Muscle layer of colon (tissue), 2 donors: Measurements from ENCODE around the gene FKBP14.

Source experiments
- H3K27ac ChIP-seq: one replicate; pipeline ENCODE4 v1.7.0; 2013; ENCODE audit warnings: low read depth, mild to moderate bottlenecking, low read length, moderate library complexity
- H3K27me3 ChIP-seq, 2 donors: one replicate each; pipeline ENCODE4 v1.7.0; 2013; ENCODE audit warnings: low read length in 2 of 2, mild to moderate bottlenecking in 2 of 2; ENCODE audit not compliant: insufficient read depth in 2 of 2, control insufficient read depth in 1 of 2
- H3K36me3 ChIP-seq: one replicate; pipeline ENCODE4 v1.7.0; 2013; ENCODE audit warnings: mild to moderate bottlenecking, low read length; ENCODE audit not compliant: insufficient read depth
- H3K4me1 ChIP-seq: one replicate; pipeline ENCODE4 v1.7.0; 2013; ENCODE audit warnings: mild to moderate bottlenecking, low read length; ENCODE audit not compliant: insufficient read depth
- H3K4me3 ChIP-seq, 2 donors: one replicate each; pipeline ENCODE4 v1.7.0; 2013; ENCODE audit warnings: low read length in 2 of 2, low read depth in 1 of 2, mild to moderate bottlenecking in 1 of 2, moderate library complexity in 1 of 2
- H3K9ac ChIP-seq: one replicate; pipeline ENCODE4 v1.7.0; 2013; ENCODE audit warnings: low read length
- H3K9me3 ChIP-seq: one replicate; pipeline ENCODE4 v1.7.0; 2013; ENCODE audit warnings: mild to moderate bottlenecking, low read length
- donor health status: abdominal sarcoma.
- donor health status: Adenocarcinoma of cecum.

Gene FKBP14

GRCh38 chr7:30029696-30030095 is 3.2 kb upstream of the FKBP14 start:
- Histone ChIP-seq H3K9ac (no peak overlapping the region), H3K27ac (no peak overlapping the region)

GRCh38 chr7:30028749-30029635 is 2.5 kb upstream of the FKBP14 start:
- Histone ChIP-seq H3K4me1 (peaks cover 43% of the 10 kb centered on the region), H3K9ac (peak overlapping the region; percentile 72), H3K4me3 (peak overlapping the region; percentile 85 to 92), H3K9me3 (no peaks in the 10 kb centered on the region), H3K36me3 (no peaks in the 10 kb centered on the region), H3K27ac (peak overlapping the region; percentile 85), H3K27me3 (no peaks in the 10 kb centered on the region)

More at GRCh38 chr7:30029696-30030095, 3.2 kb upstream of the FKBP14 start:
- Histone ChIP-seq H3K27me3 (no peaks in the 10 kb centered on the region), H3K4me3 (peak overlapping the region in 1 of 2 donors; percentile 92), H3K9me3 (no peaks in the 10 kb centered on the region), H3K36me3 (no peaks in the 10 kb centered on the region), H3K4me1 (peaks cover 39% of the 10 kb centered on the region)

GRCh38 chr7:30028216-30028748 is 1.8 kb upstream of the FKBP14 start, which contains the start of gene PLEKHA8:
Gene PLEKHA8 (plus strand): TSS chr7:30028412. CDS start chr7:30028763, 351 bp downstream.
- Histone ChIP-seq H3K27ac (peak within 1 kb of the TSS; percentile 85), H3K4me1 (peaks cover 50% of the 10 kb centered on the region), H3K9ac (peak within 1 kb of the TSS; percentile 72), H3K9me3 (no peaks in the 10 kb centered on the region), H3K4me3 (peak within 1 kb of the TSS; percentile 85 to 92), H3K27me3 (no peaks in the 10 kb centered on the region), H3K36me3 (no peaks in the 10 kb centered on the region)

GRCh38 chr7:30027740-30028215 is 1.3 kb upstream of the FKBP14 start:
- H3K9ac ChIP-seq, result peak overlapping the region; percentile 12
- peaks cover 50% of the 10 kb centered on the region for H3K4me1 ChIP-seq
- H3K9me3 ChIP-seq, result no peaks in the 10 kb centered on the region
- H3K27me3 ChIP-seq, result no peaks in the 10 kb centered on the region
- H3K27ac ChIP-seq, result peak overlapping the region; percentile 83
- peak overlapping the region; percentile 85 to 92 for H3K4me3 ChIP-seq
- no peaks in the 10 kb centered on the region for H3K36me3 ChIP-seq

- Histone ChIP-seq H3K4me1 (peaks cover 43% of the 10 kb centered on the region), H3K36me3 (no peaks in the 10 kb centered on the region), H3K4me3 (peak overlapping the region; percentile 35 to 92), H3K27ac (peak overlapping the region; percentile 83), H3K9me3 (no peaks in the 10 kb centered on the region), H3K27me3 (no peaks in the 10 kb centered on the region), H3K9ac (peak overlapping the region; percentile 35)
These were observed 559 bp upstream of the FKBP14 start for GRCh38 chr7:30027065-30027456.

- Histone ChIP-seq H3K4me3 (no peak overlapping the region), H3K36me3 (no peaks in the 10 kb centered on the region), H3K9ac (no peak overlapping the region), H3K27ac (no peak overlapping the region), H3K27me3 (no peaks in the 10 kb centered on the region), H3K9me3 (no peaks in the 10 kb centered on the region), H3K4me1 (peaks cover 30% of the 10 kb centered on the region)
These were observed 3.0 kb downstream of the FKBP14 start for GRCh38 chr7:30023524-30023923.

- Histone ChIP-seq H3K4me1 (peaks cover 30% of the 10 kb centered on the region), H3K4me3 (no peak overlapping the region), H3K9ac (no peak overlapping the region), H3K27ac (no peak overlapping the region), H3K36me3 (no peaks in the 10 kb centered on the region), H3K27me3 (no peaks in the 10 kb centered on the region), H3K9me3 (no peaks in the 10 kb centered on the region)
These were observed 3.5 kb downstream of the FKBP14 start for GRCh38 chr7:30022991-30023390.

GRCh38 chr7:30020535-30020934 is 6.0 kb downstream of the FKBP14 start:
- H3K27ac ChIP-seq, result no peak overlapping the region
- H3K9me3 ChIP-seq, result no peaks in the 10 kb centered on the region
- no peaks in the 10 kb centered on the region for H3K36me3 ChIP-seq
- H3K4me1 ChIP-seq, result peaks cover 22% of the 10 kb centered on the region
- no peak overlapping the region for H3K9ac ChIP-seq
- H3K4me3 ChIP-seq, result no peak overlapping the region
- no peaks in the 10 kb centered on the region for H3K27me3 ChIP-seq

GRCh38 chr7:30019960-30020359 is 6.5 kb downstream of the FKBP14 start:
- Histone ChIP-seq H3K27ac (no peak overlapping the region), H3K36me3 (no peaks in the 10 kb centered on the region), H3K4me1 (peaks cover 16% of the 10 kb centered on the region)

GRCh38 chr7:30019387-30019786 is 7.1 kb downstream of the FKBP14 start:
- H3K4me3 ChIP-seq, result no peak overlapping the region
- H3K9ac ChIP-seq, result no peak overlapping the region
- H3K27ac ChIP-seq, result no peak overlapping the region
- no peaks in the 10 kb centered on the region for H3K36me3 ChIP-seq
- no peaks in the 10 kb centered on the region for H3K9me3 ChIP-seq
- peaks cover 12% of the 10 kb centered on the region for H3K4me1 ChIP-seq
- no peaks in the 10 kb centered on the region for H3K27me3 ChIP-seq

More at GRCh38 chr7:30019960-30020359, 6.5 kb downstream of the FKBP14 start:
- H3K27me3 ChIP-seq, result no peaks in the 10 kb centered on the region
- H3K9me3 ChIP-seq, result no peaks in the 10 kb centered on the region
- H3K4me3 ChIP-seq, result no peak overlapping the region
- no peak overlapping the region for H3K9ac ChIP-seq

- H3K9ac ChIP-seq, result no peak overlapping the region
- no peaks in the 10 kb centered on the region for H3K27me3 ChIP-seq
- H3K9me3 ChIP-seq, result no peaks in the 10 kb centered on the region
- no peak overlapping the region for H3K27ac ChIP-seq
- H3K4me1 ChIP-seq, result peaks cover 3% of the 10 kb centered on the region
- no peaks in the 10 kb centered on the region for H3K36me3 ChIP-seq
- no peak overlapping the region for H3K4me3 ChIP-seq
These were observed 8.1 kb downstream of the FKBP14 start for GRCh38 chr7:30018451-30018850.
